HG03108 (cell line): ENCODE results near the gene MITF.

ENCODE experiments used
- ATAC-seq: cut with Tn5 transposase; IDR thresholded peaks from one replicate; pipeline ENCODE4 v1.9.1; 2021; ENCODE audit warnings: moderate library complexity; ENCODE audit not compliant: unreplicated experiment

The MITF gene

DNA sequence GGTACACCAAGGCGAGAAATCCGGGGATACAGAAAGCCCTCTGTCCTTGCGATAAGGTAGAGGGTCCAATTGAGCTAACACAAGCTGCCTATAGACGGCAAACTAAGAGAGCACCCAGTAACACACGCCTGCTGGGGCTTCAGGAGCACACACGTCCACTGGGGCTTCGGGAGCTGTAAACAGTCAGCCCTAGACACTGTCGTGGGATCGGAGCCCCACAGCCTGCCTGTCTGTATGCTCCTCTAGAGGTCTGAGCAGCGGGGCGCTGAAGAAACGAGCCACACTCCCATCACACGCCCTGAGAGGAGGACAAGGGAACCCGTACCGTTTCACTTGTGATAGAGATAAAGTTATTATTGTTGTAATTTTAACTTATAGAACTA lies 260.8 kb downstream of the MITF start:
- ATAC-seq = no peak

DNA sequence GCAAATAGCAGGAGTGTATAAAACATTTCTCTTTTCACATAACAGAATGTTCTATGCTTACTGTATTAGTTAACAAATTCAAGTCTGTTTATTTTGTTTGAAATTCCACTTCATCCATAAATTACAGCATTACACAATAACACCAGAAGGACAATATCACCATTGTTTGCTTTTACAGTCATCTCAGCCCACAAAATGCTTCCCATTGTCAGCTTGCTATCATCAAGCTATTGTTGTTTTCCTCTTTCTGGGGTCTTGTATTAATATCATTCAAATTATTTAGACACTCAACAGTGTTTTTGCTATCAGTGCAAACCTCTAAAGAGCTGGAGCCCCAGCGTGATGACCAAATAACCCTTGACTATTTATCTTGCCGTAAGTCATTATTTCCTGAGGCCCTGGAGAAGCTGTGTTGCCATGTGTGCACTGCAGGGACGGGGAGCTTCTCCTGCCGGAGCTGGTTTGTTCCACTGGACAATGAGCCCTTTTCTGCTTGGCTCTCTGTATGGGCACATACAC lies 261.4 kb downstream of the MITF start:
- no peak for ATAC-seq

DNA sequence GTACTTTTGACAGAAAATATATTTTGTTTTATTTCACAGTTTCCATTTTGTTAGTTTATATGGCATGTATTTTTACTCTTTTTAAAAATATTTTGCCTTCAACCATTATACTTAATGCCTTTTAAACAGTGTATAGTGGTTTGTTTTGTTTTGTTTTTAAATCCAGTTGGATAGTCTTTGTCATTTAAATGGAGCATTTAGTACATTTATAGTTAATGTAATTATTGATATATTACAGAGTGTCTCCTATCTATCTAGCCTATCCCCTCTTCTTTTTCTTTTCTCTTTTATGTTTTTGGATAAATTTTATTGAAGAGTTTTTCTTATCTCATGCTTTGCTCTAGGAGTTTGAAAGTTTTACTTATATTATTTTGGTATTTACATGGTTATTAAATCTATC lies 263.9 kb downstream of the MITF start:
- ATAC-seq = no peak

DNA sequence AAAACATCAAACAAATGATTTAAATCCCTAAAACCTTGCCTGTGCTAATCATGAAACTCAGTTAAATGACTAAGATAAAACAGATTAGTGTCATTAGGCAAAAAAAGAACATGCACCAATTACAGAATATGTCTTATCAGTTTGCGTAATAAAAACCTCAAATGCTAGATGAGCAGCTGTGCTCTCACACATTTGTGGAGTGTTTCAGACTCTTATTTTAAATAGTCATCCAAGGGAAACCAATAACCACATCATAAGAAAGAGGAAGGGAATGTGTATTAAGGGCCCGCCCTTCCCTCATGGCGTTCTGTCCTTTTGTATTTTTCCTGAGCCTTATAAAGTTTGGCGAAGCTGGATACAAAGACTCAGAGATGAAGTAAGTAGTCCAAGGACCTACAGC lies 266.8 kb downstream of the MITF start:
- no peak for ATAC-seq

DNA sequence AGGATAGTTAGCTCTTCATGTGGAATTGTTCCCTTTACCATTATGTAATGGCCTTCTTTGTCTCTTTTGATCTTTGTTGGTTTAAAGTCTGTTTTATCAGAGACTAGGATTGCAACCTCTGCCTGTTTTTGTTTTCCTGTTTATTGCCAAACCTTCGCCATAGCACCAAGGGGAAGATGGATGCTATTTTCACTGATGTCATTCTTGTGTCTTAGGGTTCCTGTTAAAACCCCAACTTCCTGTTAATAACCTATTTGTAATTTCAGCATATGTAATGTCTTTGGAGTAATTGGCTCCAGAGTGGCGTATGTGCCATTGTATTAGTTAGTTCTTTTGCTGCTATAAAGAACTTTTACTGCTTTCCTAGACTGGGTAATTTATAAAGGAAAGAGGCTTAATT lies 271.1 kb downstream of the MITF start:
- no peak for ATAC-seq

DNA sequence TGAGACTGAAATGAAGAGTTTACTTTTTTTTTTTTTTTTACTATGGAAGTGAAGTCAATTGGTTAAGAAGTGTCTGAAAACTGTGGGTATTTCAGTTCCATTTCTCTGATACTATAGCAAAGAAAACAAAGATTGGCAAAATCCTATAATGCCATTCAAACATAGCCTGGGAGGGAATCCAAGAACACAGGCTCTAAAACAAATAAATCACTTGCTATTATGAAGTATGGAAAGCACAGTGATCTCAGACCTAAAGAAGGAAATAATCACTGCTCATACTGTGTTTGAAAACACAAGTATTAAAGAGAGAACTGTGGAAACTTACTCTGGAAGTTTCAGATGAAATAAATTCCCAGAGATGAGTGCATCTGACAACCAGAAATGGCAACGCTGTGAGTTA lies 272.3 kb downstream of the MITF start:
- no peak for ATAC-seq
